ENCODE data around the gene CLIC6. TPM values are rescaled to one million over a fixed set of nuclear protein-coding genes. Genes with fewer than 3 reads are reported as not detected.

The CLIC6 gene
- total and polyA plus RNA-seq, 2 of the 8 experiments (the other 6 are each of a cell fraction or from before 2014, with no cell fraction given) = 0.42 to 1.3 TPM

GRCh38 chr21:34639250-34639649 is 29.5 kb upstream of the CLIC6 start:
- no peak for FAIRE-seq
- Histone ChIP-seq H2BK15ac (ENCODE audit: low read length) (no peak overlapping the region), H2BK12ac (ENCODE audit: low read depth, low read length) (no peak overlapping the region), H3K9ac (replicated peaks in 1 of 4; ENCODE audit: extremely low read depth in 1 of 4, low read depth in 3 of 4, low read length in 3 of 4) (no peak overlapping the region), H3K56ac (replicated peaks; ENCODE audit: insufficient read length, low read depth, low read length) (no peak overlapping the region), H3K4me3 (ENCODE audit: extremely low read depth in 1 of 4, insufficient read depth in 2 of 4, low read depth in 3 of 4, low read length in 4 of 4) (no peak overlapping the region), H3K23me2 (ENCODE audit: low read depth, low read length) (no peaks in the 10 kb centered on the region), H3K27me3 (replicated peaks in 1 of 4; ENCODE audit: control insufficient read depth in 3 of 4, extremely low read depth in 1 of 4, insufficient read depth in 3 of 4, low read length in 3 of 4) (no peaks in the 10 kb centered on the region), H3K79me2 (ENCODE audit: control insufficient read depth in 1 of 2, insufficient read depth in 2 of 2, low read length in 2 of 2) (no peaks in the 10 kb centered on the region), H3K36me3 (ENCODE audit: control insufficient read depth in 2 of 4, insufficient read depth in 4 of 4, low read length in 3 of 4) (no peaks in the 10 kb centered on the region; a peak in 1 of 8 replicates), H3K9me3 (ENCODE audit: insufficient read depth in 2 of 2, low read depth in 1 of 2, low read length in 1 of 2) (no peaks in the 10 kb centered on the region), H3K4me2 (ENCODE audit: insufficient read depth in 1 of 2, low read depth in 2 of 2, low read length in 2 of 2) (no peak overlapping the region), H3K14ac (ENCODE audit: insufficient read length) (no peak overlapping the region), H3K23ac (ENCODE audit: insufficient read length) (no peak overlapping the region), H2AK5ac (ENCODE audit: low read depth, low read length) (no peak overlapping the region), H3K18ac (ENCODE audit: extremely low read depth, low read length) (no peak overlapping the region), H3K79me1 (ENCODE audit: low read depth, low read length) (no peaks in the 10 kb centered on the region), H3K4me1 (replicated peaks in 1 of 4; ENCODE audit: control insufficient read depth in 3 of 4, insufficient read depth in 4 of 4, low read length in 3 of 4) (no peaks in the 10 kb centered on the region), H4K8ac (ENCODE audit: extremely low read depth, insufficient read depth, low read length) (no peak overlapping the region), H3K27ac (ENCODE audit: low read depth, low read length) (no peak overlapping the region), H4K91ac (replicated peaks; ENCODE audit: insufficient read length, low read length) (no peak overlapping the region), H2BK5ac (ENCODE audit: low read depth, low read length) (no peak overlapping the region), H4K5ac (ENCODE audit: insufficient read length, low read depth, low read length) (no peak overlapping the region), H2AFZ (ENCODE audit: low read length) (no peak overlapping the region), H4K20me1 (replicated peaks in 1 of 2; ENCODE audit: control insufficient read depth in 1 of 2, insufficient read depth in 2 of 2, low read length in 2 of 2) (no peaks in the 10 kb centered on the region), H2BK20ac (ENCODE audit: low read length) (no peak overlapping the region), H3K4ac (replicated peaks; ENCODE audit: insufficient read length, low read depth, low read length) (no peak overlapping the region), H2BK120ac (replicated peaks; ENCODE audit: low read depth, low read length) (no peak overlapping the region)
- ChIA-PET CTCF (ENCODE audit: partially characterized antibody) (interaction anchor here (0.6 to 2.4 kb wide), 2 partner anchors 9 to 15 kb away, joined by 3 to 7 read pairs; no protein-coding TSS in a partner anchor), POLR2A (ENCODE audit: partially characterized antibody) (no interaction called here)
- no peak for DNase-seq (ENCODE audit: low read depth in 1 of 2, low spot score in 2 of 2)
- 82% methylated on average over 1 of the region's 1 CpG; no CpG with 5 or more reads in 1 of the 2 experiments for WGBS, 2 experiments (ENCODE audit: extremely low coverage in 1 of 2, insufficient coverage in 1 of 2, insufficient read length in 1 of 2, insufficient replicate concordance in 2 of 2, low coverage in 1 of 2, low lambda C conversion rate in 2 of 2, missing lambda C conversion rate in 1 of 2)
- TF ChIP-seq NANOG (IDR thresholded peaks at IDR 0.05; ENCODE audit: insufficient read depth, low read depth, low read length, poor library complexity, severe bottlenecking) (no peak), TEAD4 (IDR thresholded peaks at IDR 0.05; ENCODE audit: low read depth, low read length) (no peak), CBX8 (IDR thresholded peaks at IDR 0.05; ENCODE audit: borderline replicate concordance, low read depth, low read length) (no peak), BACH1 (IDR thresholded peaks at IDR 0.05; ENCODE audit: low read length) (no peak), EZH2 (IDR thresholded peaks at IDR 0.05; ENCODE audit: low read depth, low read length, severe bottlenecking) (no peak), RAD21 (IDR thresholded peaks at IDR 0.05 in 1 of 2, conservative IDR thresholded peaks at IDR 0.05 in 1 of 2; ENCODE audit: low read depth in 2 of 2, low read length in 2 of 2) (no peak), TAF1 (IDR thresholded peaks at IDR 0.05; ENCODE audit: low read depth, low read length) (no peak), JUND (IDR thresholded peaks at IDR 0.05; ENCODE audit: low read length) (no peak), RBBP5 (IDR thresholded peaks at IDR 0.05; ENCODE audit: borderline replicate concordance, low read depth, low read length) (no peak), ATF3 (IDR thresholded peaks at IDR 0.05; ENCODE audit: insufficient read depth, low read depth, low read length) (no peak), CBX5 (IDR thresholded peaks at IDR 0.05; ENCODE audit: low read depth, low read length) (no peak), MAFK (IDR thresholded peaks at IDR 0.05; ENCODE audit: low read depth, low read length) (no peak), BCL11A (IDR thresholded peaks at IDR 0.05; ENCODE audit: low read depth in 2 of 2, low read length in 2 of 2) (no peak), POLR2A (IDR thresholded peaks at IDR 0.05; ENCODE audit: control extremely low read depth in 1 of 2, low read depth in 2 of 2, low read length in 2 of 2) (no peak), EGR1 (IDR thresholded peaks at IDR 0.05; ENCODE audit: borderline replicate concordance, low read depth, low read length) (no peak)
